ENCODE results near the gene IFIT3.

Gene IFIT3

DNA sequence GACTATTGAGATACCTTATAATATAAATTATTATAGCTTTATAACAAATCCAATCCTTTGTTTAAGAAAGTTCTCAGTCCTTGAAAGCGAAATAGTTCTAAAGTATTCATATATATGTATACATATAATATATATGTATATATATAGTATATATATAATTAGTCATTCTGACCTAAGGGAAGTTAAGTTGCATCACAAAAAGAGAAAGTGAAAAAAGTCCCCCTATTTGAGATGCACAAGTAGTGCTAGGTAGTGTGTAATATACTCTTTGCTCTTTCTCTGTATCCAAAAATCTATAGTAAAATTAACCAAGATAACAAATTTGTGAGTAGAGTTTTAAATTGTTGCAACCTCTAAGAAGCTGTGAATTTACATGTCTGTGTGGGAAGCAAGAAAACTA is 36.7 kb downstream of the IFIT3 start:
- peak overlapping the region; percentile 60 for H3K4me2 ChIP-seq (ENCODE audit: low read length)
- TF ChIP-seq EZH2phosphoT487 (IDR thresholded peaks at IDR 0.05; ENCODE audit: low read depth) (no peak), CTCF (IDR thresholded peaks at IDR 0.05; ENCODE audit: low read depth, low read length) (no peak)

GRCh38 chr10:89367529-89367928 is 39.7 kb downstream of the IFIT3 start:
- Histone ChIP-seq H3K4me2 (ENCODE audit: low read length) (no peak overlapping the region), H3K79me2 (ENCODE audit: low read length) (no peaks in the 10 kb centered on the region), H3K4me3 (ENCODE audit: low read length) (no peak overlapping the region), H3K9ac (ENCODE audit: low read length) (no peak overlapping the region), H3K4me1 (ENCODE audit: low read length) (peaks cover 18% of the 10 kb centered on the region), H3K27me3 (ENCODE audit: low read depth, low read length) (no peaks in the 10 kb centered on the region), H2AFZ (ENCODE audit: low read depth, low read length) (no peak overlapping the region), H3K9me3 (ENCODE audit: insufficient read depth, low read length) (no peaks in the 10 kb centered on the region), H3K36me3 (replicated peaks; ENCODE audit: low read depth, low read length) (no peaks in the 10 kb centered on the region), H3K27ac (ENCODE audit: low read length) (no peak overlapping the region), H4K20me1 (ENCODE audit: insufficient read depth, low read length) (no peaks in the 10 kb centered on the region)
- TF ChIP-seq CTCF (IDR thresholded peaks at IDR 0.05; ENCODE audit: low read depth, low read length), result no peak
- no peak for TF ChIP-seq EZH2phosphoT487 (IDR thresholded peaks at IDR 0.05; ENCODE audit: low read depth)

More for the DNA sequence above, 36.7 kb downstream of the IFIT3 start:
- H3K79me2 ChIP-seq (ENCODE audit: low read length), result no peaks in the 10 kb centered on the region
- no peaks in the 10 kb centered on the region for H4K20me1 ChIP-seq (ENCODE audit: insufficient read depth, low read length)
- H3K4me1 ChIP-seq (ENCODE audit: low read length), result peaks cover 18% of the 10 kb centered on the region
- H3K27ac ChIP-seq (ENCODE audit: low read length), result peak overlapping the region; percentile 45
- no peaks in the 10 kb centered on the region for H3K27me3 ChIP-seq (ENCODE audit: low read depth, low read length)
- no peaks in the 10 kb centered on the region for H3K9me3 ChIP-seq (ENCODE audit: insufficient read depth, low read length)
- no peaks in the 10 kb centered on the region for H3K36me3 ChIP-seq (replicated peaks; ENCODE audit: low read depth, low read length)
- H3K9ac ChIP-seq (ENCODE audit: low read length), result no peak overlapping the region
- H3K4me3 ChIP-seq (ENCODE audit: low read length), result no peak overlapping the region
- no peak overlapping the region for H2AFZ ChIP-seq (ENCODE audit: low read depth, low read length)

- TF ChIP-seq CTCF (IDR thresholded peaks at IDR 0.05; ENCODE audit: low read depth, low read length) (no peak), EZH2phosphoT487 (IDR thresholded peaks at IDR 0.05; ENCODE audit: low read depth) (no peak)
- H3K9ac ChIP-seq (ENCODE audit: low read length), result no peak overlapping the region
Measured at GRCh38 chr10:89368129-89368528, 40.3 kb downstream of the IFIT3 start.

DNA sequence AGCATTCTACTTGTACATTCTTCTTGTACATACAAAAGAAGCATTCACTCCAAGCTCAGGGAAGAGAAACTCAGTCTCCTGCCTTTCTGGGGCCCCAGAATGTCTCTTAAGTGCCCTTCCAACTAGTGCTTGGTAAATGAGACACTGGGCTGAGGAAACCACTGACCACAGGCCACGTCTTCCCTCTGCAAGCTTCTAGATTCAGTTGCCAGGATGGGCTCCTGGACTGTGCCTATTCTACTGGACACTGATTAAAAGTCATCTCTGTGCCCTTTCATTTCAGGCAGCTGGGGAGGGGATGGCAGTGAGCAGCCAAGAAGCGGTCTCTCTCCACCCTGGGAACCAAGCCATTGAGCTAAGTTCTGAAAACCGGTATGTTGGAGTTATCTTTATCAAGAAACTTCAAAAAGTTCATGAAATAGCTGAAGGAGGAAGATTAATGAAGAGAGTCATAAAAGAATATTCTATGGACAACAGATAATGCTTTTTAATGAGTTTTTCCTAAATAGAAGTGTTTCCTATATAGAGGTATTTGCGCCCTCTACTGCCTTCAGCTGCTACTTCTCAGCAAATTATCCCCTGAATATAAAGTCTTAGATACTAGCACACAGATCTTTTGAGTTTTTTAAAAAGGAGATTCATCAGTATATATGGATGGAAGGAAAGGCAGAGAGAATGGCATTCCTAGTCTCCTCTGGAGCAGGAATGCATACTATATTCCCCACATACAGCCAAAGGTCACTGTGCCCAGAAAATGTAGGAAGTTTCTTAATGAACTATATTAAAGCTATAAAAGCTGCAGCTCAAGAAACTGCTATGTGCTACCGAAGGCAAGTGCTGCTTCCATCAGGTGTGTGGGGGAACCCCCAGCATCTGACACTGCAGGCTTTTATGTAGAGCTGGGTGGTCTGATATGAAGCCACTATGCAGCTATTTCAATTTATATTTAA is 41.6 kb downstream of the IFIT3 start:
- TF ChIP-seq CTCF (IDR thresholded peaks at IDR 0.05; ENCODE audit: low read depth, low read length) (peak; percentile 68), EZH2phosphoT487 (IDR thresholded peaks at IDR 0.05; ENCODE audit: low read depth) (no peak)
- no peaks in the 10 kb centered on the region for H3K27me3 ChIP-seq (ENCODE audit: low read depth, low read length)
- H3K4me1 ChIP-seq (ENCODE audit: low read length), result peaks cover 9% of the 10 kb centered on the region
- no peak overlapping the region for H3K9ac ChIP-seq (ENCODE audit: low read length)
- no peaks in the 10 kb centered on the region for H4K20me1 ChIP-seq (ENCODE audit: insufficient read depth, low read length)
- no peaks in the 10 kb centered on the region for H3K9me3 ChIP-seq (ENCODE audit: insufficient read depth, low read length)
- H3K27ac ChIP-seq (ENCODE audit: low read length), result no peak overlapping the region
- no peak overlapping the region for H3K4me3 ChIP-seq (ENCODE audit: low read length)
- no peaks in the 10 kb centered on the region for H3K36me3 ChIP-seq (replicated peaks; ENCODE audit: low read depth, low read length)
- H2AFZ ChIP-seq (ENCODE audit: low read depth, low read length), result no peak overlapping the region
- no peak overlapping the region for H3K4me2 ChIP-seq (ENCODE audit: low read length)
- H3K79me2 ChIP-seq (ENCODE audit: low read length), result no peaks in the 10 kb centered on the region

More at GRCh38 chr10:89368129-89368528, 40.3 kb downstream of the IFIT3 start:
- no peaks in the 10 kb centered on the region for H3K27me3 ChIP-seq (ENCODE audit: low read depth, low read length)
- H3K4me2 ChIP-seq (ENCODE audit: low read length), result no peak overlapping the region
- H3K4me1 ChIP-seq (ENCODE audit: low read length), result peaks cover 18% of the 10 kb centered on the region
- H3K36me3 ChIP-seq (replicated peaks; ENCODE audit: low read depth, low read length), result no peaks in the 10 kb centered on the region
- H3K4me3 ChIP-seq (ENCODE audit: low read length), result no peak overlapping the region
- H4K20me1 ChIP-seq (ENCODE audit: insufficient read depth, low read length), result no peaks in the 10 kb centered on the region
- H2AFZ ChIP-seq (ENCODE audit: low read depth, low read length), result no peak overlapping the region
- H3K79me2 ChIP-seq (ENCODE audit: low read length), result no peaks in the 10 kb centered on the region
- H3K27ac ChIP-seq (ENCODE audit: low read length), result no peak overlapping the region
- no peaks in the 10 kb centered on the region for H3K9me3 ChIP-seq (ENCODE audit: insufficient read depth, low read length)
